PC-3 (cell line): ENCODE measurements around the gene PIK3R5.

ENCODE experiments used
- EZH2 ChIP-seq: fragments of 300-600 bp; sonication (generic); IDR thresholded peaks from one replicate; pipeline ENCODE4 v1.6.1; 2017; ENCODE audit warnings: antibody characterized with exemption, mild to moderate bottlenecking, low read length; ENCODE audit not compliant: unreplicated experiment
- TF ChIP-seq, protein P1 (sequence below): fragments of 300-600 bp; sonication (generic); conservative IDR thresholded peaks from 2 replicates; pipeline ENCODE4 v1.5.1; 2017; ENCODE audit warnings: antibody characterized with exemption, low read depth, mild to moderate bottlenecking, low read length

DNA sequence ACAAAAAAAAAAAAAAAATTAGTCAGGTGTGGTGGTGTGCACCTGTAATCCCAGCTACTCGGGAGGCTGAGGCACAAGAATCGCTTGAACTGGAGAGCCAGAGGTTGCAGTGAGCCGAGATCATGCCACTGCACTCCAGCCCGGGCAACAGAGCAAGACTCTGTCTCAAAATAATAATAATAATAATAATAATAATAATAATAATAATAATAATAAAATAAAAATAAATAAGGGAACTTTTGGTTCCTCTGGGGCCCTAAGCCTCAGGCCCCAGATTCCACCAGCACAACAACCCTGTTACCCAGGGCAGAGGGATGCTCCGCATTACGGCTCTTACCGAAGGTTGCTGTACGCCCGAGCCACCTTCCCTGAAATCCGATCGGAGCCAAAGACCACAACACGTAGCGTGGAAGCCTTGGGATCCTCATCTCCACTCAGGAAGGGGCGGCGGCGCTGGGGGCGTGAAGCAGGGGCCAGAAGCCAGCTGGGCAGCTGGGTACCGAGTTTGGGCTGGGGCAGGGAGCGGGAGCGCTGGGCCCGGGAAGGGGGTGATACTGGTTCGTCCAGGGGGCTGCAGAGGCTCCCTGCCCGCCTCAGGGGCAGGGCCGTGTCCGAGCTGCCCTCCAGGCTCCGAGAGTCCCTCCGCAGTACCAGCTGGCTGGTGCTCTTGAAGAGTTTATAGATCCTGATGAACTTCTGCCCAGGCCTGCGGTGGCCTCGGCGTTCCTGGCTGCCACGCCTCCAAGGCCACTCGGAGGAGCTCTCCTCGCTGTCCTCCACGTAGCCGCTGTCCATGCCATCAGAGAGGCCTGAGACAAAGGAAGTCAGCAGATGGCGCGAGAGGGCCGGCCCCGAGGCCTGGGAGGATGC lies 77.4 kb downstream of the PIK3R5 start:
- TF ChIP-seq, protein P1, sequence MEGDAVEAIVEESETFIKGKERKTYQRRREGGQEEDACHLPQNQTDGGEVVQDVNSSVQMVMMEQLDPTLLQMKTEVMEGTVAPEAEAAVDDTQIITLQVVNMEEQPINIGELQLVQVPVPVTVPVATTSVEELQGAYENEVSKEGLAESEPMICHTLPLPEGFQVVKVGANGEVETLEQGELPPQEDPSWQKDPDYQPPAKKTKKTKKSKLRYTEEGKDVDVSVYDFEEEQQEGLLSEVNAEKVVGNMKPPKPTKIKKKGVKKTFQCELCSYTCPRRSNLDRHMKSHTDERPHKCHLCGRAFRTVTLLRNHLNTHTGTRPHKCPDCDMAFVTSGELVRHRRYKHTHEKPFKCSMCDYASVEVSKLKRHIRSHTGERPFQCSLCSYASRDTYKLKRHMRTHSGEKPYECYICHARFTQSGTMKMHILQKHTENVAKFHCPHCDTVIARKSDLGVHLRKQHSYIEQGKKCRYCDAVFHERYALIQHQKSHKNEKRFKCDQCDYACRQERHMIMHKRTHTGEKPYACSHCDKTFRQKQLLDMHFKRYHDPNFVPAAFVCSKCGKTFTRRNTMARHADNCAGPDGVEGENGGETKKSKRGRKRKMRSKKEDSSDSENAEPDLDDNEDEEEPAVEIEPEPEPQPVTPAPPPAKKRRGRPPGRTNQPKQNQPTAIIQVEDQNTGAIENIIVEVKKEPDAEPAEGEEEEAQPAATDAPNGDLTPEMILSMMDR, result peak; percentile 60
- TF ChIP-seq EZH2, result no peak
